HG03432 (cell line): ENCODE data around the gene IL20.
"Not testable (repeated sequence)": the region's sequence is repeated elsewhere in the genome, so short reads cannot be mapped to it uniquely, and the experiment has no call there.

ENCODE experiments used
- ATAC-seq: cut with Tn5 transposase; IDR thresholded peaks from one replicate; pipeline ENCODE4 v1.9.1; 2021; ENCODE audit warnings: mild to moderate bottlenecking, moderate library complexity; ENCODE audit not compliant: unreplicated experiment

IL20 gene

DNA sequence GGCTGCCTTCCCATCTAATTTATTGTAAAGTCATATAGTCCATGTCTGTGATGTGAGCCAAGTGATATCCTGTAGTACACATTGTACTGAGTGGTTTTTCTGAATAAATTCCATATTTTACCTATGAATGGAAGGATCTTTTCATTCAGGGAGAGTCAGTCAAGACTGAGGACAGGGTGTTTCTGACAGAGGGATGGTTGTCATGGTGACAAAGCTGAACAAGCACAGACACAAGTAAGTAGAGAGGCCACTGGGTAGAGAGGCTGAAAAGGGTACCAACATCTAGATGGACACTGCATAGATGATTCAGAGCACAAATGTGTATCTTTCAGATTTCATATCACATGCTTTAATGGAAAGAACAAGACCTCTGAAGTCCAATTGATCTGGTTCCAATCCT lies 22.6 kb upstream of the IL20 start:
- ATAC-seq = no peak

DNA sequence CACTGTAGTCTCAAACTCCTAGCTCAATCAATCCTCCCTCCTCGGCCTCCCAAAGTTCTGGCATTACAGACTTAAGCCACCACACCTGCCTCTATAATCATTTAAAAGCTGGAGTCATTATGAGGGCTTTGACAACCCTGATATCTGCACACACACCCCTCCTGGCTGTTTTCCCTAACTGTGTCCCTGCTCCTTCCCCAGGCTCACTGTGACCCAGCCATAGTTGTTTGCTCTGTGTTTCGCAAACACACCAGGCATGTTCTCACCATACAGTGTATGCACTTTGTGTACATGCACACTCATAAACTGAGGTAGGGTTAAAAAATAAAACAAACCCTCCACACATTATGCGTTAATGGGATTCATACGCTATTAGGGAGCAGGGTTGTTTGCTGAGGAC lies 21.8 kb upstream of the IL20 start:
- no peak for ATAC-seq

DNA sequence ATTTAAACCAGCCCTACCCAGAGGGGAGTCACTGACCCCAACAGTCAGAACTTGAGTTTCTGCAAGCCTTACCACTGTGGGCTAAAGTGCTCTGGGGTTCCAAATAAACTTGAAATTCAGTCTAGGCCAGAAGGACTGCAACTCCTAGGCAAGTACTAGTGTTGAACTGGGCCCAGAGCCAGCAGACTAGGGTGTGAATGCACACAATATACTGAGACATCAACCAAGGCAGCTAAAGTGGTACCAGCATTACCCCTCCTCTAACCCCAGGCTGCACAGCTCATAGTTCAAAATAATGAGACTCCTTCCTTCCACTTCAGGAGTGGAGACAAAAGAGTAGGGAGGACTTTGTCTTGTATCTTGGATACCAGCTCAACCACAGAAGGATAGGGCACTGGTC lies 18.9 kb upstream of the IL20 start:
- no peak for ATAC-seq

DNA sequence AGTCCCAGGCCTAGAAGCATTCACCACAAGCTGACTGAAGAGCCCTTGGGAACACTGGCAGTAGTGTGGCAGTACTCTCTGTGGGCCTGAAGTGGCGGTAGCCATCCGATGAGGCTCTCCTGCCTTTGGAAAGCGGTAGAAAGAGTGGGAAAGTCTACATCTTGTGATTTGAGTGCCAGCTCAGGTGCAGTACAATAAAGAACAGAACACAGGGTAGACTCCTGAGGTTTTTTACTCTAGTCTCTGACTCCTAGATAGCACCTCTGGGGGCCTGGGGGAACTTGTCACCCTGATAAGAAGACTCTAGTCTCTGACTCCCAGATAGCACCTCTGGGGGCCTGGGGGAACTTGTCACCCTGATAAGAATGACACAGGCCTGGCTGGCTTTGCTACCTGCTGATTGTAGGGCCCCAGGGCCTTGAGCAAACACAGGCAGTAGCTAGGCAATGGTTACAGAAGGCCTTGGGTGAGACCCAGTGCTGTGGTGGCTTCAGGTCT lies 18.0 kb upstream of the IL20 start:
- no peak for ATAC-seq

DNA sequence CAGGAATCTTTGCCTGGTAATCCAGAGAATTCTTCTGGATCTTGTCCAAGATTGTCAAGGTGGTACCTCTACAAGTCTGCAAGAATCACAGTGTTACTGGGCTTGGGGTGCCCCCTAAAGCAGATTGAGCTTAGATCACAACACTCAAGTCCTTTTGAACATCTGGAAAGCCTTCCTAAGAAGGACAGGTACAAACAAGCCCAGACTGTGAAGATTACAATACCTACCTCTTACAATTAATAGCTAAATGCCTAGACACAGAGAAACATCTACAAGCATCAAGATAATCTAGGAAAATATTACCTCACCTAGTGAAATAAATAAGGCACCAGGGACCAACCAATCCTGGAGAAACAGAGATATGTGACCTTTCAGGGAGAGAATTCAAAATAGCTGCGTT lies 17.5 kb upstream of the IL20 start:
- no peak for ATAC-seq

DNA sequence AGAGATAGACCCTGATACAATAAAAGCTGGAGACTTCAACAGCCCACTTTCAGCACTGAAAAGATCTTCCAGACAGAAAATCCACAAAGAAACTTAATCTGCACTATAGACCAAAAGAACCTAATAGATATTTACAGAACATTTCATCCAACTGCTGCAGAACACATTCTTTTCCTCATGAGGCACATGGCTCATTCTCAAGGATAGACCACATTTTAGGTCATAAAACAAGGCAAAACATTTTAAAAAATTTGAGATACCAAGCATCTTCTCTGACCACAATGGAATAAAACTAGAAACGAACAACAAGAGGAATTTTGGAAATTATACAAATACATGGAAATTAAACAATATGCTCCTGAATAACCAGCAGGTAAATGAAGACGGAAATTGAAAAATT lies 15.0 kb upstream of the IL20 start:
- no peak for ATAC-seq

DNA sequence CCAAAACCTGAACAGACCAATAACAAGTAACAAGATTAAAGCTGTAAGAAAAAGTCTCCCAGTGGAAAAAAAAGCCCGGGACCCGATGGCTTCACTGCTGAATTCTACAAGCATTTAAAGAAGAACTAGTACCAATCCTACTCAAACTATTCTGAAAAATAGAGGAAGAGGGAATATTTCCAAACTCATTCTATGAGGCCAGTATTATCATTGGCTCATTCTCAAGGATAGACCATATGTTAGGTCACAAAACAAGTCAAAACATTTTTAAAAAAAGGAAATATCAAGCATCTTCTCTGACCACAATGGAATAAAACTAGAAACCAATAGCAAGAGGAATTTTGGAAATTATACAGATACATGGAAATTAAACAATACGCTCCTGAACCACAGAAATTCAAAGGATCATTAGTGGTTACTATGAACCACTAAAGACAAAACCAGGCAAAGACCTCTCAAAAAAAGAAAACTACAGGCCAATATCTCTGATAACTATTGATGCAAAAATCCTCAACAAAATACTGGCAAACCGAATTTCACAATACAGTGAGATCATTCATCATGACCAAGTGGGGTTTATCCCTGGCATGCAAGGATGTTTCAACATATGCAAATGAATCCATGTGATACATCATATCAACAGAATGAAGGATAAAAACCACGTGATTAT lies 13.9 kb upstream of the IL20 start:
- no peak for ATAC-seq

DNA sequence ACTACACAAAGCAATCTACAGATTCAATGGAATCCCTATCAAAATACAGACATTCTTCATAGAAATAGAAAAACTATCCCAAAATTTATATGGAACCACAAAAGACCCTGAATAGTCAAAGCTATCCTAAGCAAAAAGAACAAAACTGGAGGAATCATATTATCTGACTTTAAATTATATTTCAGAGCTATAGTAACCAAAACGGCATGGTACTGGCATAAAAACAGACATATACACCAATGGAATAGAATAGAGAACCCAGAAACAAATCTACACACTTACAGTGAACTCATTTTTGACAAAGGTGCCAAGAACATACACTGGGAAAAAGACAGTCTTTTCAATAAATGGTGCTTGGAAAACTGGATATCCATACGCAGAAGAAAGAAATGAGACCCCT lies 12.8 kb upstream of the IL20 start:
- not testable (repeated sequence) for ATAC-seq

DNA sequence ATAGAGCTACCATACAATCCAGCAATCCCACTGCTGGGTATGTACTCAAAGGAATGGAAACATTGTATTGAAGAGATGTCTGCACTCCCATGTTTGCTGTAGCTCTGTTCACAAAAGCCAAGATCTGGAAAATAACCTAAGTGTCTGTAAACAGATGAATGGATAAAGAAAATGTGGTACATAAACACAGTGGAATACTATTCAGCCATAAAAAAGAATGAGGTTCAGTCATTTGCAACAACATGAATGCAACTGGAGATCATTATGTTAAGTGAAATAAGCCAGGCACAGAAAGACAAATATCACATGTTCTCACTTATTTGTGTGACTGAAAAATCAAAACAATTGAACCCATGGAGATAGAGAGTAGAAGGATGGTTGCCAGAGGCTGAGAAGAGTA lies 11.7 kb upstream of the IL20 start:
- not testable (repeated sequence) for ATAC-seq

DNA sequence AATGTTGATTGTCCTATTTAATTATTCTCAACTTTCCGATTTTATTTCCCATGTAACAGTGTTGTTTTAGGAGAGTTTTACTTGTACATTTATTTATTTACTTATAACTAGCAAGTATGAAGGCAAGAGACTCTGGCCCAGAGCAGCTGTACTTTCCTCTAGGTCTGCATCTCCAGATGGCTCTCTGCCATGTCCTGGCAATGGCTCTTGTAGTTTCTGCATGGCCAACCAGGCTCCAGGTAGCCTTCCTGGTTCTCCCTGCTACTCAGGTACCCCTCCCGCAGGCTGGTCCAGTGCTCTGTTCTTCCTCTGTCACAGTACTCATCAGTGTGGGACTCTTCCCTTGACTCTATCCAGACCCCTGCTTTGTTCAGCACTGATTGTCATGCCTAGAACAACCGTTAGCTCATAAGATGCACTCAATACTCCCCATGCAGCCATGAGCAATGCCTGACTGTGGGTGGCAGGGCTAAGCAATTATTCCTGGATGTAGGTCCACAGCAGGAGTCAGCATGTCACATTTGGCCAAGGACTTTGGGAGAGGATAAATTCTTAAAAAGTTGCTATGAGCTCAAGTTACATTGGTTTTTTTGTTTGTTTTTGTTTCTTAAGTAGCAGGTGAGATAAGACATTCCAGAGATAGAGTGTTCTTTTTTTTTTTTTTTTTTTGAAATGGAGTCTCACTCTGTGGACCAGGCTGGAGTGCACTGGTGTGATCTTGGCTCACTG lies 10.9 kb upstream of the IL20 start:
- ATAC-seq = no peak

DNA sequence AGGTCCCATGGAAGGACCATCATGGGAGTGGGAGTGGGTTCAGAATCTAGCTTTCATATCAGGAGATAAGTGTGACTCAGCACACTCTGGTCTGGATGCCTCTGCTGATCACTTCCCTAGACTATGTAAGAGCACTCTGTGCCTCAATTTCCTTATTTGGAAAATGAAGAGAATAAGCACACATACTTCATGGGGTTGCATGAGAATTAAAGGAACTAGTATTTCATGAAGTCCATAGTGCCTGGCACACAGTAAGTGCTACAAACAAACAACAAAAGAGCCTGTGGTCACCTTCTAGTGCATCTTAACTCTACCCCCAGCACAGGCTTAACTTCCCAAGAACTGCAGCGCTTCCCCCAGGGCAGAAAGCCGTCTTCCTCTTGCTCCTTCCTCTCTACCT lies 9.6 kb upstream of the IL20 start:
- no peak for ATAC-seq

DNA sequence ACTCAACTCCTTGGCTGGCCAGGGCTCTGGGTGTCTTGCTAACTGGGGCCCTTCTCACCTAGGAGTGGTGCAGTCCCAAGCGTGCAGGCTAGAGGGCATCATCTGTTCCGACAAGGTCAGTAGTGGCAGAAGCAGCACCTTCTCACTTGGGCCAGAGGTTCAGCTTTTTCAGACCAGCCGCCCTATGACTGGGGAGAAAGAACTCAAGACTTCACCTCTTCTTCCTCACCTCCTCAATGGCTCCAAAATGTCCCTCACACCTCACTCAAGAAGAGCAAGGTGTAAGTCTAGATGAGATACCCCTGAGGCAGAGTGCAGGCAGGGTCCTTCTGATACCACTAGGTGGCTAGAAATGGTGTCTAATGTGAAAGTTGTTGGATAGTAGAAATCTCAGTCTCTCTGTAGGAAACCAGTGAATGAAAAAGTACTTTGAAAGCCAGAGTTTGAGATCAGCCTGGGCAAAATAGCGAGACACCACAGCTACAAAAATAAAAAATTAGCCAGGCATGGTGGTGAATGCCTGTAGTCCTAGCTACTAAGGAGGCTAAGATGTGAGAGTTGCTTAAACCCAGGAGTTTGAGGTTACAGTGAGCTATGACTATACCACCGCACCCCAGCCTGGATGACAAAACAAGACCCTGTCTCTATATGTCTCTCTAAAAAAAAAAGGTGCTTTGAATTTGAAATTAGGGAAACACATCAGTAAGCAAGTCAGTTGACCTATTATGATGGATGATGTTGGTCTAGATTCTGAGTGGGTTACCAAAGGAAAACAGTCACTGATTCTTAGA lies 8.6 kb upstream of the IL20 start:
- no peak for ATAC-seq

DNA sequence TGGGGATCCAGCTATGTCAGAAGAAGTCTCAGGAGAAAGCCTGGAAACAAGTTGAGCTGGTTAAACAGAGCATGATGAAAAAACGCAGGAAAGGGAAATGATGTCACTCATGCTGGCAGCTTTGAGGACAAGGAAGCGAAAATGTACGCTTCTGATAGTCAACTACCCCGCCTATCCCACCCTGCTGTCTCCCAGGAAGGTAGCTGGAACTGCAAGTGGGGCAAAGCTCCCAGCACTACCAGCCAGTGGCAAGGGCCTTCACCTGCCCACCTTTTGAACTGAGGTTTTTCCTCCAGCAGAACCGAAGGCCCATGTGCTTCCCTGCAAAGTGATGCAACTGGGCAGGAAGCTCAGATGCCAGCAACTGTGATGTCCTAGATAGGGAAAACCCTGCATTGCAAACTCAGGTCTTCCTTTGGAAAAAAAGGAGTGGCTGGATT lies 6.3 kb upstream of the IL20 start:
- no peak for ATAC-seq

DNA sequence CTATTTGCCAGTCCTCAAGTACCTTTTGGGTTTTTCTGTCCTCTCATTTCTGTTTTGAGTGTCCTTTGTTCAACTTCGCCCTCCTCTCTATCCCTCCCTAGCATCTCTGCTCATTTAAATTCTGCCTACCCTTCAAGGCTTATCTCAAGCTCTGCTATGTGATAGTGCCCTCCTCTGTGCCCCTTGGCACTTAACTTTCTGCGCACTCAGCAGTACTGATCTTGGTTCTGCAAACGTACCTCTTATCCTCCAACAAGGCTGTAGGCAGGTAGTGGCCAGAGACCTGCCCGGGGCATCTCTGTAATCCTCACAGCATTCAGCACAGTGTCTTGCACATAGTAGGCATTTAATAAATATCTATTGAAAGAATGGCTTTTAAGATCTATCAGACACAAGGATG lies 5.3 kb upstream of the IL20 start:
- ATAC-seq = no peak

DNA sequence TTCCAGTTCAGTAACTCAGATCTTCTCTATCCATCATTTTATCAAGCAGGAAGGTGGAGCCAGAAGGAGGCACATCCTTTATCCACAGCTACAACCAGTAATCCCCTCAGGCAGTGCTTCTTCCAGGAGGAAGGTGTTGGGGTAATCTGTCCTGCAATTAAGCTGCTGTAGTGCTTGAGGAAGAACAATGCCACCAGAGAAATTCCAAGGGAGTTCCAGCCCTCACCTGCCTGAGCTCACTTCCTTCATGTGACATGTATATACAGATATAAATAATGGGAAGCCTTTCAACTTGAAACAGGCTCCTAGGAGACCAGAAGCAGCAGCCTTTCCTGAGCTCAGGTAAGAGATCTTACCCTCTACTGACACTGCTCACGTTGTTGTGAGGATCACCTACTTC lies 2.2 kb upstream of the IL20 start:
- ATAC-seq = no peak

DNA sequence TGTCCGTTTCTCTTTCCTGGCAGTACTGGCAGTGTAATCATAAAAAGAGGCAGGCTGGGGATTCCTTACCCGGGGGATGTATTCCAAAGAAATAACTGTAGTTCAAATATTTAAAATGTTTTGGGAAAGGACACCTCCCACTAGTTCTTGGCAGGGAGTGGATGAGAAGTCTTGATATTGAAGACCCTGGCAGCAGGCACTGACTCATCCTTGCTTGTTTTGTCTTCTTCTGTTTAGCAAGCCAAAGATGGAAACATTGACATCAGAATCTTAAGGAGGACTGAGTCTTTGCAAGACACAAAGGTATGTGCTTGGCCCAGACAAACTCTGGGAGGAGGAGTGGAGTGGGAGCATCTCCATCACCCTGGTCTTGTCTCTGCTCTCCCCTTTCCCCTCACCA lies 639 bp downstream of the IL20 start:
- ATAC-seq = no peak

DNA sequence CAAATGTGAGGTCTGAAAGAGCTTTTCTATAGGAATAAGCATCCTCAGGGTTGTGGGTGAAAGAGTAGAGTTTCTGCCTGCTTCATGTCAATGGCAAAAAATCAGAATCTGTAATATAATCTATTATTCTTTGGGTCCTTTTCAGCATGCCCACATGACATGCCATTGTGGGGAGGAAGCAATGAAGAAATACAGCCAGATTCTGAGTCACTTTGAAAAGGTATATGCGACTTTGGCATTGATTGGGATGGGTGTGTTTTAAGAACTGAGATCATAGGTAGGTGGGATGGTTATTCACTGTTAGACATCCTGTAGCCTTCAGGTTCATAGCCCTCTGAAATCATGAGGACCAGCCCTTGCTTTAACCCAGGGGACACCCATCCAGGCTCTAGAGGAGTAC lies 1.8 kb downstream of the IL20 start:
- ATAC-seq = no peak

DNA sequence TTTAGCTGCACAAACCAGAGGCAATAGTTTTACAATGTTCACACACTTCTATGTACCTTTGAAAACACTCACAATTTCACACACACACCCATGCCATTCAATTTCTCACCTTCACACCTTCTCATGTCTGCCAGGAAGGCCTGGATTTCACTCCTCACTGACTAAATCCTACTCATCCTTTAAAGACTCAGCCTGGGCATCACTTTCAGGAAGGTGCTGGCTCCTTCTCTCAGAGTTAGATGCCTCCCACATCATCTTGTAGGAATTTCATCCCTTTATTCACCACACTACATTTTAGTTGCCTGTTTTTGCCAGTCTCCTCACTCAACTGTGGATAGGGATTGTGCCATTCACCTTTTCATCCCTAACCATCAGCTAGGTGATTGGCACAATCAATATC lies 2.3 kb downstream of the IL20 start:
- no peak for ATAC-seq

DNA sequence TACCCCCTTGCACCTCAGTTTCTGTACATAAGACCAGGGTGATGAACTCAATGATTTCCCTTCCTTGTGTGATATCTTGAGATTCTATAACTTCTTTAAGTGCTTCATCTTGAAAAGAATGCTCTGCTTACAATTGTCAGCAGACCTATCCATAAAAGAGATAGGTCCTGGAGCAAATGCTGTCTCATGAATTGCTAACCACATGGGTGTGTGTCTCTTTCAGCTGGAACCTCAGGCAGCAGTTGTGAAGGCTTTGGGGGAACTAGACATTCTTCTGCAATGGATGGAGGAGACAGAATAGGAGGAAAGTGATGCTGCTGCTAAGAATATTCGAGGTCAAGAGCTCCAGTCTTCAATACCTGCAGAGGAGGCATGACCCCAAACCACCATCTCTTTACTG lies 2.8 kb downstream of the IL20 start:
- no peak for ATAC-seq

DNA sequence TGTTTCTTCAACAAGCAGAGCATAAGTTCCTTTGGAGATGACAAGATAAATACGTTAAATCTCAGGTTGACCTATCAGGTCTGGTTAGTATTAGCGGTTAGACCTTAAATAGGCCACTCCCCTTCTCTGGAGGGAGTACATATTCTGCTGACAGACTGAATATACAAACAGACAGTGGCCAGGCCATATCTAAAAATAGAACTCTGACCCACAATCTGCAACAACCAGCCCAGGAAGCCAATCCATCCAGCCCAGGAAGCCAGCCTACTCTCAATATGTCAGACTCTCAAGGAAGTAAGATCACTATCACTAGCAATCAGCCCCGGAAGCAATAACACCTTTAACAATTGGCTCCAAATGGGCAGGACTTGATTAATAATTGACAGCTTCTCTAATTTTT lies 6.7 kb downstream of the IL20 start:
- ATAC-seq = no peak

DNA sequence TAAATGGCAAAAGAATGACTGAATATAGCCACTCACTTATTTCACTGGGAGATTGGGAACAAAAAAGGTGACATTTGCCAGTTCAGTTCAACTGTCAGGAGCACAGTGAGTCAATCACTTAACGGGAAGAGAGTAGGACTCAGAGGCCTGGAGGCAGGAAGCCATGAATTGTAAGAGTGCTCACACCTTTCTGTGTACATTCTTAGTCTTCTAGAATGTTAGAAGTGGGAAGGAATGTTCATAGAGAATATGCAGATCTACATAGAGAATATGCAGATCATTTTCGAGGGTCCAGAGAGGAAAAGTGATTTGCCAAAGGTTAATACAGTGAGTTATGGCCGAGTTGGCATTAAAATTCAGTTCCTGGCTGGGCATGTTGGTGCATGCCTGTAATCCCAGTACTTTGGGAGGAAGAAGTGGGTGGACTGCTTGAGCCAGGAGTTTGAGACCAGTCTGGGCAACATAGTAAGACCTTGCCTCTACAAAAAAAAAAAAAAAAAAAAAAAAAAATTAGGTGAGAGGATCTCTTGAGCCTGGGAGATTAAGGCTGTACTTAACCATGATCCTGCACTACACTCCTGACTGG lies 8.3 kb downstream of the IL20 start:
- ATAC-seq = no peak
